NT2/D1 (cell line): ENCODE measurements around the gene MAL.

Experiments used
- DNase-seq: peaks from one replicate; pipeline ENCODE4 v3.0.0-alpha.2; 2011; ENCODE audit warnings: low read depth, low spot score
- H3K27me3 ChIP-seq: 2 replicates; pipeline ENCODE4 v1.6.0; 2011; ENCODE audit warnings: mild to moderate bottlenecking; ENCODE audit not compliant: insufficient read length, insufficient read depth
- H3K36me3 ChIP-seq: 2 replicates; pipeline ENCODE4 v1.6.1; 2011; ENCODE audit warnings: mild to moderate bottlenecking, low read length, mixed read lengths; ENCODE audit not compliant: insufficient read depth, insufficient read length
- H3K4me1 ChIP-seq: 2 replicates; pipeline ENCODE4 v1.5.1; 2011; ENCODE audit not compliant: insufficient read depth, insufficient read length
- H3K4me3 ChIP-seq: 2 replicates; pipeline ENCODE4 v1.5.1; 2011; ENCODE audit warnings: low read depth; ENCODE audit not compliant: insufficient read length
- H3K9ac ChIP-seq: 2 replicates; pipeline ENCODE4 v1.6.0; 2011; ENCODE audit warnings: low read depth; ENCODE audit not compliant: insufficient read length
- H3K9me3 ChIP-seq: 2 replicates; pipeline ENCODE4 v1.5.1; 2011; ENCODE audit warnings: mild to moderate bottlenecking, low read length; ENCODE audit not compliant: insufficient read depth
- SUZ12 ChIP-seq: IDR thresholded peaks from 2 replicates; pipeline ENCODE4 v1.6.1; 2011; ENCODE audit not compliant: insufficient read length, insufficient read depth; ENCODE audit errors: extremely low read depth
- YY1 ChIP-seq: IDR thresholded peaks from 2 replicates; pipeline ENCODE4 v1.6.1; 2011; ENCODE audit not compliant: insufficient read length, insufficient read depth
- ZNF274 ChIP-seq: IDR thresholded peaks from 2 replicates; pipeline ENCODE4 v1.6.1; 2011; ENCODE audit warnings: mild to moderate bottlenecking, low read depth, low read length

MAL gene

DNA sequence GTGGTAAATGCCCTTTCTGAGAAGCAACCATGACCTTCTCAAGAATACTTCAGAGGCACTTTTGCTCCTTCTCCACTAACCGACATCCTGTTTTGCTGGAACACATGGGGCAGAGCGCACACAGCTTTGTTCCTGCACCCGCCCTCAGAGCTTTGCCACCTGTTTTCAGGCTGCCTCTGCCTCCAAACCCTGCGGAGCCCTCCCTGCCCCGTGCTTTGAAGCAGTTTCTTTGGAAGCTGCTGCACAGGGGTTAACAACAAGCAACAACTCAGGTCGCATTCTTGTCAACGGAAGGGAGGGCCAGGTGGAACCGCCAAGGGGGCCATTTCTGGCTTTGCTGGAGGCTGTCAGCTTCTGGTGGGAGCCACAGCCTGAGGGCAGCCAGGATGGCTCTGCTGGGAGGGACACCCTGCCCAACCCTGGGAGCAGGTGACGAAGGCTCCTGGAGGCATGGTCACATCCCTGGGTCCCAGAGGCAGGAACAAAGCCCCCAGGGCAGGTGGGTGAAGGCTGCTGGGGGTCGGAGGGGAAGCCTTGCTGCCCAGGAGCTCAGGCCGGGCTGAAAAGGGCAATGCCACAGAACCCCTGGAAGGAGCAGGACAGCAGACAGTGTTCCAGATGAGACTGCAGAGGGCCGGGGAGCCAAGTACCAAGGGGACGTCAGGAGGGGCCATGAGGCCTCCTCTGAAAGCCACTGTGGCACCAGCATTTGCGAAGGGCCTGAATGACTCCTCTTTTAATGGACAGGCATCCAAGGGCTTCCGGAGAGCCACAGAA lies 49.3 kb downstream of the MAL start:
- Histone ChIP-seq H3K27me3 (no peaks in the 10 kb centered on the region), H3K4me1 (peaks cover 15% of the 10 kb centered on the region), H3K9ac (no peak overlapping the region), H3K4me3 (no peak overlapping the region), H3K9me3 (no peaks in the 10 kb centered on the region), H3K36me3 (no peaks in the 10 kb centered on the region)
- no peak for DNase-seq
- TF ChIP-seq ZNF274, result no peak
- TF ChIP-seq SUZ12, result no peak
- TF ChIP-seq YY1, result no peak

DNA sequence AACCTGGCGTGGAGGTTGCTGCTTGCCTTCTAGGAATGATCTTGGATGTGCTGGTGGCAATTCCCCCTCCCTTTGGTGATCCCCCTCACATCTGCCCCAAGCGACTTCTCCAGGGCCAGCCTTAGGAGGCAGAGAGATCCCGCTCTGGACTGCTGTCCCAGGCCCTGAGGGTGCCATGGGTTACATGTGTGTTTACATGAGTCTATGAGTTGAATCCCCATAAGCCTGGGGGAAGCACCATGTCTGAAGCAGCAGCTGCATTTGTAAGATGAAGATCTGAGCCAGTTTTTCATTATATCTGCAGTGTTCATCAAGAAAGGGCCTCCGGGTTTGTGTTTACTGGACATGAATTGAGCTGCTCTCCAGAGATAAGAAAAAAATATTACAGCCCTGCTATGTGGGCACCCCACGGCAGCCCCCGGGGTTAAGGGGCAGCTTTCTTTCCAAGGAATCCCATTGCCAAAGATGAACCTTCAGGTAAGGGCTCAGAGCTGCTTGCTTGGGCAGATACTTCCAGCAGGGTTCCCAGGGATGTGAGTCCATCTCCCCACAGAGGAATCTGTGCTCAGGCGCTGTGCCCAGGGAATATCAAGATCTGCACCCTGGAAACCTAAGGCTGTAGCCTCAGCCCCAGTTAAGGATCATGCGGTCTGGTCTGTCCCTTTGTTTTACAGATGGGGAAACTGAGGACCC lies 50.1 kb downstream of the MAL start:
- H3K4me3 ChIP-seq, result no peak overlapping the region
- no peaks in the 10 kb centered on the region for H3K36me3 ChIP-seq
- H3K9me3 ChIP-seq, result no peaks in the 10 kb centered on the region; the same call in 1 of the 2 replicates
- H3K9ac ChIP-seq, result no peak overlapping the region
- H3K4me1 ChIP-seq, result peaks cover 15% of the 10 kb centered on the region
- no peaks in the 10 kb centered on the region for H3K27me3 ChIP-seq
- DNase-seq, result no peak
- TF ChIP-seq ZNF274, result no peak
- TF ChIP-seq YY1, result no peak
- TF ChIP-seq SUZ12, result no peak

DNA sequence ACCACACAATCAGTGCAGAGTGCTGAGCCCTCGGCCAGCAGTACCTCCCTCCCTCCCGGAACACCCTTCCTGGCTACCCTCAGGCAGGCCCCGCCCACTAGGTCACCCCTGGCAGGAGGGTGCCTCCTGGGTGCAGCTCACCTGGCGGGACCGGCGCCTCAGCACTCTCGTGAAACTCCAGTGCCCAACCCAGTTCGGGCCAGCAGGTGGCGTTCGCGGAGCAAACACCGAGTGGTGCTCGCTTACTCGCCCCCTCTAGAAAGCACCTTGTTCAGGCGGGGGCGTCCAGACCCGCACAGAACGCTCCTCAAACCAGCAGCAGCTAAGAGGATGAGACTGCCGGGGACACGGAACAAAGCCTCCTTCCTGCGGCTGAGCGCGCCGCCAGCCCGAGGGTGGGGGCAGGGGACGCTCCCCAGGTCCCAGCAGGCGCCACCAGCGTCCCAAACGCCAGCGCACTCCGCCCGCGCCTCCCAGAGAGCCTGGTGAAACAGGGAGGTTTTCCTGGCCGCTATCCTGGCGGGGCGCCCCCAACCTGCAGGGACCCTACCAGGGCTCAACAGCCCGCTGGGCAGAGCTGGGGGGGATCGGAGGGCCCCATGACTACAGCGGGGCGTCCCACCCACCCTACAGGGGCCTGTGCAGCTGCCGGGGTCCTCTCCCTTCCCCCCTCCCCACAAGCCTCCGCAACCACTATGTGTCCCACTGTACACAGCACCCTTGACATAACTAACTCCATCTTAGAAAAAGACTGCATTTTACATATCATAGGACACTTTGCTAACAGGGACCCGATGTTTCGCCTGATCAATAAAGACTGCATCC lies 51.4 kb downstream of the MAL start:
- H3K4me1 ChIP-seq, result peaks cover 15% of the 10 kb centered on the region
- H3K36me3 ChIP-seq, result no peaks in the 10 kb centered on the region
- H3K4me3 ChIP-seq, result peak overlapping the region; percentile 38
- no peaks in the 10 kb centered on the region for H3K27me3 ChIP-seq
- H3K9me3 ChIP-seq, result no peaks in the 10 kb centered on the region; the same call in 1 of the 2 replicates
- peak overlapping the region; percentile 47 for H3K9ac ChIP-seq
- no peak for TF ChIP-seq YY1
- no peak for TF ChIP-seq SUZ12
- TF ChIP-seq ZNF274, result no peak
- DNase-seq, result peak; percentile 52

DNA sequence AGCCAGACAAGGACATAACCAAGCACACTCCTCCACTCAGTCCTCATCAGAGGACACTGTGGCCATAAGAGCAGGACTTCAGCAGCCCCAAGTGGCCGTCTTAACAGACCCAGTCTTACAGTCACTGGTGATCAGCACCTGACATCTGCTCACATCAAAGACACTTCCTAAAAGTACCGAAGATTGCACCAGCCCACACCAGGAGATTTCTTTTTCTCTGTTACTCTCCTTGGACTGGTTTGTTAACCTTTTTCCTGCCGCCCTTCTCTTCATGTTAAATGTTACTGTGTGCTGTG lies 52.0 kb downstream of the MAL start:
- Histone ChIP-seq H3K9ac (no peak overlapping the region), H3K36me3 (no peaks in the 10 kb centered on the region), H3K9me3 (no peaks in the 10 kb centered on the region; the same call in 1 of the 2 replicates), H3K4me3 (no peak overlapping the region), H3K4me1 (peaks cover 15% of the 10 kb centered on the region), H3K27me3 (no peaks in the 10 kb centered on the region)
- no peak for DNase-seq
- TF ChIP-seq ZNF274 (no peak), YY1 (no peak), SUZ12 (no peak)

DNA sequence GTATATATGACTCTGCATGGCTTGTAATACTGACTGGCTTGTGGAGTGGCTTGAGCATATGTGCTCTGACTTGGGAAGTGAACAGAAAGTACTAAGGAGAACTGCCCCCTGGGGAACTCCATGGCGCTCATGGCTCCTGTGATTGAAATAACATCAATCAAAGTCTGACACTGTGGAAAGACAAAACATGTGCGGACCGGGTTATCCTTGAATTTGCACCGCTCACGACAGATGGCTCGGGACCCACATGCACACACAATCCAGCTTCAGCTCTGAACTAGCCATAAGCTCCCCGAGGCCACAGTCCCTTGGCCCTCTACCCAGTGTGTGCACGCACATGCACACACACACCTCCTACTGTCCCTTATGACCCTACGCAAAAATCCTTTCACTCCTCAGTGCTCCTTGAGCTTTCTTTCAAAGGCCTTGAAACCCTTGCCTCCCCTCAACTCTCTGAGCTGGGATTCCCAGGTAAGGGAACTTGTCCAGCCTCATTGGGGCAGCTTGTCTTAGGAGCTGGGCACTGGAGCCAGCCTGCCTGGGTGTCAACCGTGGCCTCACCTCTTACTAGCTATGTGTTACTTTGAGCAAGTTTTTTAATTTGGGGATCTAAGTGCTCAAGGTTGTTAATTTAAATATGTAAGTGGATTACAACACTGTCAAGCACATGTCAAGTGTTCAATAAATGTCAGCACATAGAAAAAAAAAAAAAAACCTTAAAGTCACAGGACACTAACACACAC lies 52.5 kb downstream of the MAL start:
- Histone ChIP-seq H3K9ac (no peak overlapping the region), H3K4me1 (peaks cover 15% of the 10 kb centered on the region), H3K27me3 (no peaks in the 10 kb centered on the region), H3K9me3 (no peaks in the 10 kb centered on the region; the same call in 1 of the 2 replicates), H3K4me3 (no peak overlapping the region), H3K36me3 (no peaks in the 10 kb centered on the region)
- no peak for TF ChIP-seq ZNF274
- TF ChIP-seq SUZ12, result no peak
- TF ChIP-seq YY1, result no peak
- no peak for DNase-seq

DNA sequence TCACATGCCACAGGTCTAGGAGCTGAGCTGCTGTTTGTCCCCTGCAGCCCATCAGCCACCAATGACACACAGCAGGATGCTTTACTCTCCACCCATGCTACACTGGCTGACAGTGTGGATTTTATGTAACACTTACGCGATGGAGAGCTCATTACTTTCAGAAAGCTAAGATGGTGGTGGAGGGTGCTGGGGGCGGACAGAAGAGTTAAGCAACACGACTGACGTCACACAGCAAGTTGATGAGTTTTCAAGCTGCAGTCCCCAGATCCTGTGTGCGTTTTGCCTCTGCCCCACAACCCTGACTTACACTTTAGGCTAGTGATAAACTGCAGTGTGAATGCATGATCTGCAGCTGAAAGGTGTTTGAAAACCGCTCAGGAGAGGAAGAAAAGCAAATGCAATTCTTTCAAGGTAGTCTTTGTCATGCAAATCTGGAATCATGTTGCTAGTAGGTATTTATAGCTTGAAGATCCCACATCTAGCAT lies 53.7 kb downstream of the MAL start:
- H3K9me3 ChIP-seq, result no peaks in the 10 kb centered on the region; the same call in 1 of the 2 replicates
- H3K4me1 ChIP-seq, result peaks cover 15% of the 10 kb centered on the region
- H3K4me3 ChIP-seq, result no peak overlapping the region
- peak; percentile 28 for DNase-seq
- H3K36me3 ChIP-seq, result no peaks in the 10 kb centered on the region
- TF ChIP-seq SUZ12, result no peak
- TF ChIP-seq YY1, result no peak
- TF ChIP-seq ZNF274, result no peak
- H3K9ac ChIP-seq, result no peak overlapping the region
- H3K27me3 ChIP-seq, result no peaks in the 10 kb centered on the region
